GM12801 (cell line): ENCODE data around the gene CDT1.

Source experiments
- TF ChIP-seq, protein P1 (sequence below): IDR thresholded peaks from one replicate; pipeline ENCODE4 v1.5.1; 2011; ENCODE audit warnings: control low read depth; ENCODE audit not compliant: insufficient read length; ENCODE audit errors: extremely low read depth

CDT1 gene

DNA sequence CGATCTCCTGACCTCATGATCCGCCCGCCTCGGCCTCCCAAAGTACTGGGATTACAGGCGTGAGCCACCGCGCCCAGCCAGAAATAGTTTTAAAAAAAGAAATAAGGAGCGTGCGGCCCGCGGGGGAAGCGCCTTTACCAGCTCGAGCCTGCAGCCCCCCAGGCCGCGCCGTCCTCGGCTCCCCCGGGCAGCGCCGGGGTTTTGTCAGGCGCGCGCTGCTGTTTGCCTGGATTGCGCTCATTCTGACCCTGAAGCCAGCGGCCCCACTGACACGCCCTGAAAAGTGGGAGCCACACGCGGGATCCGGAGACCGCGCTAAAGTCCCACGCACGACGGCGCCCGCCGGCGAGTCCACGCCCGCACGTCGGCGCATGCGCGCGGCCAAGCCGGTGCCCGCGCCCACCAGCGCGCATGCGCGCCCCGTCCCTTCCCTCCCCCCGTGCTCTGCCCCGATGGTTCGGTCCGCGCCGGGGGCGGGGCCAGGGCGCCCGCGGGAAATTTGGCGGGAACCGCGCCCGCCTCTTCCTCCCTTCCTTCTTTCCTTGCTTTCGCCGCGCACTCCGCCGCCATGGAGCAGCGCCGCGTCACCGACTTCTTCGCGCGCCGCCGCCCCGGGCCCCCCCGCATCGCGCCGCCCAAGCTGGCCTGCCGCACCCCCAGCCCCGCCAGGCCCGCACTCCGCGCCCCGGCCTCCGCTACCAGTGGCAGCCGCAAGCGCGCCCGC is at the start of gene CDT1:
TSS of gene CDT1 (plus strand) at position 526 of the 724 bp plus-strand sequence. CDS start at position 569, 43 bp downstream.
- TF ChIP-seq, protein P1, sequence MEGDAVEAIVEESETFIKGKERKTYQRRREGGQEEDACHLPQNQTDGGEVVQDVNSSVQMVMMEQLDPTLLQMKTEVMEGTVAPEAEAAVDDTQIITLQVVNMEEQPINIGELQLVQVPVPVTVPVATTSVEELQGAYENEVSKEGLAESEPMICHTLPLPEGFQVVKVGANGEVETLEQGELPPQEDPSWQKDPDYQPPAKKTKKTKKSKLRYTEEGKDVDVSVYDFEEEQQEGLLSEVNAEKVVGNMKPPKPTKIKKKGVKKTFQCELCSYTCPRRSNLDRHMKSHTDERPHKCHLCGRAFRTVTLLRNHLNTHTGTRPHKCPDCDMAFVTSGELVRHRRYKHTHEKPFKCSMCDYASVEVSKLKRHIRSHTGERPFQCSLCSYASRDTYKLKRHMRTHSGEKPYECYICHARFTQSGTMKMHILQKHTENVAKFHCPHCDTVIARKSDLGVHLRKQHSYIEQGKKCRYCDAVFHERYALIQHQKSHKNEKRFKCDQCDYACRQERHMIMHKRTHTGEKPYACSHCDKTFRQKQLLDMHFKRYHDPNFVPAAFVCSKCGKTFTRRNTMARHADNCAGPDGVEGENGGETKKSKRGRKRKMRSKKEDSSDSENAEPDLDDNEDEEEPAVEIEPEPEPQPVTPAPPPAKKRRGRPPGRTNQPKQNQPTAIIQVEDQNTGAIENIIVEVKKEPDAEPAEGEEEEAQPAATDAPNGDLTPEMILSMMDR = no peak

DNA sequence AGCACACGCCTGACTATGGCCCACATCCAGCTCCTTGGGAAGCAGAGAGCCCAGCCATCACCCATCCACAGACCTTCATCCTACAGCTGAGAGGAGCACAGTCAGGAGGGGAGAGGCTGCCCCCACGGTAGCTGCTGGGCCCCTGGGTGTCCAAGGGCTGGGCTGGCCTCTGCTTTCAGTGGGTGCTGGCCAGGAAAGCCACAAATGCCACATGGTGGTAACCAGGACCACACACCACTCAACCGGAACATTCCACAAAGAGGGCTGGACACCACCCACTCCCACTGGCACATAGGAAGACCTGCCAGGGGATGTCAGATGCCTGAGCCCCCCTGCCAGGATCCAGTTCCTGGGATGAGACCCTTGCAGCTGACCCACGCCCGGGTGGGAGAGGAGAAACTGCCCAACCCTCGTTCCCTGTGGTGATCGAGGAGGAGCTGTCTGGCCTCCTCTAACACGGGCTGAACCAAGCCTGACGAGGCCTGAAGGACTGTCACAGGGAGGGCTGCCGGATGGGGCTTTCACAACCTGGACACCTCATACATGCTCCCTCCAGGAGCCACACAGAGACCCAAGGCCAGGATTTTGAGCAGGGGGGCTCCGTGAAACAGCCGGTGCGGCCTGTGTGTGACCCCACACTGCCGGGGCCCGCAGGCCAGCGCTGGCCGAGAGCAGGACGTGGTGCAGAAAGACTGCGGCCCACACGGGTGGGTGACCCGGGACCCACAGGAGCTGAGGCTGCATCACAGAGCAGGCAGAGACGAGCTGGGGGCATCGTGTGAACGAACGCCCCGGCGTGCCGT is 49.3 kb upstream of the CDT1 start:
- TF ChIP-seq, protein P1 = no peak

DNA sequence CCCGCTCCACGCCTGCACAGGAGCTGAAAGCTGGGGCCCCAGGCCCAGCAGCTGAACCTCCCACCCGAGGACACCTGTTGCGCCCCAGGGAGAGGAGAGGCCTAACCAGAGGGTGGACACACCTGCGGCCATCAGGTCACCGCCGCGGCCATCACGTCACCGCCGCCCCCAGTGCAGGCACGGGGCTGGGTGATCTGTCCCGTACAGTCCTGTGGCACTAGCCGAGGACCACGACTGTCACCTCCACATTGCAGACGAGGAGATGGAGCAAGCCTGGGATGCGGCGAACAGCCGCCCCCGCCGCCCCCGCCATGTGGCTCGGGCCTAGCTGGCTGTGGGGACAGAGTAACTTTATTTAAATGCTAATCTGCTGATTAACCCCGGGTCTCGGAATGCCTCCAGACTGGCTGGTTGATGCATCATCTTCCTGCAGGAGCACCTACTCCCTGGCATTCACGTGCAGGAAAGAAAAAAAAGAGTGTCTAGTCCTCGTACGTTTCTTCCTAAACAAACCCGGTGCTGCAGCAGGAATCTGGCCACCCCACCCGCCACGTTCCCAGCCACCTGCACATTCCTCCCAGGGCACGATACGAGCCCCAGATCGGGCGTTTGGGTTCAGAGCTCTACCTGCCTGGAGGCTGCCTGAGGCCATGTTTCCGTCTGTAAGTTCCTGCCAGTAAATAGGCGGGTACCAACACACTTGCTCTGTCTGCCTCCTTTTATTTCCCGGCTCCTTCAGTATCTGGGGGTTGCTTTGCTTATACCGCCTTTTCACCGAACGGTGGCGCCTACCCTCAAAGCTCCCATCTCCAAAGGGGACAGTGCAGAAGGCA is 48.5 kb upstream of the CDT1 start:
- TF ChIP-seq, protein P1 = no peak

DNA sequence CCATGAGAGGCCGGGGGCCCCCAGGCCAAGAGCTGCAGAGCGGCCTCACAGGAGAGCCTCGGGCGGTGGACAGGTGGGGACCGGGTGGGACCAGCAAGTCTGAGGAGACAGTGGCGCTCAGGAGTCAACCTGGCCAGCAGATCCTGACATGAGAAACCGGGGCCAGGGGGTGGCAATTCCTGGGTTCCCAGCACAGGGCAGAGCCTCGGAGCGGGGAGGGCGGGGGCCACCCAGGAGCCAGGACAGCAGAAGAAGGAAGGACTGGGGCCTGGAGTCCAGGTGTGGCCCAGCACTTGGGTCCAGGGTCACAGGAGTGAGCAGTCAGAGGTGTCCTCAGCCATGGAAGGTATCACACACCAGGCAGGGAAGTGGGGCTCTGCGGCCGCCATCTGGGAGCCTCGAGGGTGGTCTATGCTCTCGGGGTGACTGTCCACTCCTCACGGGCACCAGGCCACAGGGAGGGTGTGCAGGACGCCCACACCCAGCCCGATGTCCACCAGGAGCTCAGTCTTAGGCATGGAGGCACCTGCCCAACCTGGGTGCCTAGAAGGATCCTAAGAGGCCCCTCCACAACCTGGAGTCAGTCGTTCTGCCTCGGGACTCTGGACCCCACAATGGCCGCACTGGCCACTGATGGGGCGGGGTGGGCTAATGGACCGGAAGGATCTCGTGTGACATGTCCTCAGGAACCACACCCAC is 47.7 kb upstream of the CDT1 start:
- TF ChIP-seq, protein P1 = no peak

DNA sequence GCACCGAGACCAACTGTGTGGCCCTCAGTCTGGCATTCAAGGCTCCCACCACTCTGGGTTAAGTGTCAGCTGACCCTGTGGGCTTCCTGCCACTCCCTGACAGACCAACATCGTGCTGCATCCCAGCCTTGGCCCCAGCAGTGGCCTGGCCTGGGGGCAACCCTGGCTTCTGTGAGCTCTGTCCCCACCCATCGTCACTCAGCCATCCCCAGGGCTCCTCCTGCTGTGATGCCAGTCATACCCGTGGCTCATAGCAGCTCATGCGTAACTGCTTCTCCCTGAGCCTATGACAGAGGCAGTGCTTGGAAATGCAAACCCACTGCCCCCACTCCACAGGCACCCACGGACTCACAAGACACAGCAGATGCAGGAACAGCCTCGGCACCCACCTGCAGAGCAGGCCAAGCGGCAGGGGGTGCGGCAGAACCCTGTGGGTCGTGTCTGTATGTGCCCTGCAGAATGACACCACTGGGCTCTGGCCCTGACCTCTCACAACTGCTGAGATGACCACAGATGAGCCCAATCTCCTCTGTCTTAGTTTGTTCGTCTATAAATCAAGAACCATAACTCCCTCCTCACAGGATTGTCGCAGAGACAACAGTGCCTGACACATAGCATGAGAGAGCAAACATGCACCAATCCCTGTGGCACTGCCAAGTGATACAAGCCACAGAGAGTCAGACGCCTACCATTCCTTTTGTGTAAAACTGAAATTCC is 45.2 kb upstream of the CDT1 start:
- TF ChIP-seq, protein P1 = no peak

DNA sequence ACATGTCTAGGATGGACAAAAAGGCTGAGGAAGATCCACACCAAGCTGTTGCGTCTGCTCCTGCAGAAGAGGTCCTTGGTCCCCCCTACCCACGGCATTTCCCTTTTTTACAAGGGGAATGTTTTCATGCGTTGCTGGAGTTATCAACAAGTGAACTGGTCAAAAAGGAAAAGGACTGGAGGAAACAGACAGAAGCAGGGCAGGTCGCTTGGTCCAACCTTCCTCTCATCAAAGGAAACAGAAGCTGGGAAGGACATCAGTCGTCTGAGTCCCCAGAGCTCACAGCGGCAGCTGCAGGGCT is 44.7 kb upstream of the CDT1 start:
- TF ChIP-seq, protein P1 = no peak
